Embryonic facial prominence (tissue), 1 donor: ENCODE results near the gene LRRC61.
"Not testable (repeated sequence)": the region's sequence is repeated elsewhere in the genome, so short reads cannot be mapped to it uniquely, and the experiment has no call there.

Experiments
- DNase-seq: peaks from one replicate; pipeline ENCODE4 v3.0.0-alpha.2; 2016; ENCODE audit errors: extremely low spot score

Gene LRRC61

DNA sequence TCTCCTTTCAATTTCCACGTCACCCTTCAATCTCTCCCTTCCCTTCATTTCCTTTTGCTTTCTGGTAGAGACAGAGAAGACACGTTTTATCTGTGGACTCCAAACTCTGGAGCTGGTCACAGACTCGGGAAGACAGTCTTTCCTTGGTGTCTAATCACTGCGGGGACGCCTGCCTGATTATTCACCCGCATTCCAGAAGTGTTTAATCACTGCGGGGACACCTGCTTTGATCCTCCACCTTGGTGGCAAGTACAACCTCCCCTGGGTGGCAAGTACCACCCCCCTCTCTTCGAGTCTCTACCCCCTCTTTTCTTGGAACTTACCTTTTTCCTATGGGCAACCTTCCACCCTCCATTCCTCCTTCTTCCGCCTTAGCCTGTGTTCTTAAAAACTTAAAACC, 15.3 kb upstream of the LRRC61 start:
- no peak for DNase-seq

DNA sequence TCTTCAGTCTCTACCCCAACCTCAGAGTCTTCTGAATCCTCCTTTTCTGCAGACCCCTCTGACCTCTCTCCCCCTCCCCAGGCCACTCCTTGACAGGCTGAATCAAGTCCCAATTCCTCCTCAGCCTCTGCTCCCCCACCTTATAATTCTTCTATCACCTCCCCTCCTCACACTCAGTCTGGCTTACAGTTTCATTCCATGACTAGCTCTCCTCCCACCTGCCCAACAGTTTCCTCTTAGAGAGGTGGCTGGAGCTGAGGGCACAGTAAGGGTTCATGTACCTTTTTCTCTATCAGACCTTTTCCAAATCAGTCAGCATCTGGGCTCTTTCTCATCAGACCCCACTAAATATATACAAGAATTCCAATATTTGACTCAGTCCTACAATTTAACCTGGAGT, 14.6 kb upstream of the LRRC61 start:
- no peak for DNase-seq

DNA sequence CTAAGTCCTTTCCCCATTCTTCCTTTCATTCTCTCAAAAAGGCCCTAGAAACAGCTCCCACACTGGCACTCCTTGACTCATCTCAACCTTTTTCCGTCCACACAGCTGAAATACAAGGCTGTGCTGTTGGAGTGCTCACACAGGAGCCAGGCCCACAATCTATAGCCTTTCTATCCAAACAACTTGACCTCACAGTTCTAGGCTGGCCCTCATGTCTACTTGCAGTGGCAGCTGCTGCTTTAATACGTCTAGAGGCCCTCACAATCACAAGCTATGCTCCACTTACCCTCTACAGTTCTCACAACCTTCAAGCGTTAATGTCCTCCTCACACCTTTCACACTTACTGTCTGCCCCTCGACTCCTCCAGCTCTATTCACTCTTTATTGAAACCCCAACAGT, 12.0 kb upstream of the LRRC61 start:
- DNase-seq = no peak

DNA sequence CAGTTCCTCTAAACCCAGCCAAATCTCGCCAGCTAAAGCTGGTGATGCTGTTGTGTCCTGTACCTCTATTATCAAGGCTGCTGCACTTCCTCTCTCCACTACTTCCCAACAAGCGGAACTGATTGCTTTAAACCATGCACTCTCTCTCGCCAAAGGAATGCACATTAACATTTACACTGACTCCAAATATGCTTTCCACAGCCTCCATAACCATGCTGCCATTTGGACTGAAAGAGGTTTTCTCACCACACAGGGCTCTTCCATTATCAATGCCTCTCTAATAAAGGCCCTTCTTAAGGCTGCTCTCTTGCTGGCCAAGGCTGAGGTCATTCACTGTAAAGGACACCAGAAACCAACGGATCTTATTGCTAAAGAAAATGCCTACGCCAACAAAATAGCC, 11.4 kb upstream of the LRRC61 start:
- no peak for DNase-seq

DNA sequence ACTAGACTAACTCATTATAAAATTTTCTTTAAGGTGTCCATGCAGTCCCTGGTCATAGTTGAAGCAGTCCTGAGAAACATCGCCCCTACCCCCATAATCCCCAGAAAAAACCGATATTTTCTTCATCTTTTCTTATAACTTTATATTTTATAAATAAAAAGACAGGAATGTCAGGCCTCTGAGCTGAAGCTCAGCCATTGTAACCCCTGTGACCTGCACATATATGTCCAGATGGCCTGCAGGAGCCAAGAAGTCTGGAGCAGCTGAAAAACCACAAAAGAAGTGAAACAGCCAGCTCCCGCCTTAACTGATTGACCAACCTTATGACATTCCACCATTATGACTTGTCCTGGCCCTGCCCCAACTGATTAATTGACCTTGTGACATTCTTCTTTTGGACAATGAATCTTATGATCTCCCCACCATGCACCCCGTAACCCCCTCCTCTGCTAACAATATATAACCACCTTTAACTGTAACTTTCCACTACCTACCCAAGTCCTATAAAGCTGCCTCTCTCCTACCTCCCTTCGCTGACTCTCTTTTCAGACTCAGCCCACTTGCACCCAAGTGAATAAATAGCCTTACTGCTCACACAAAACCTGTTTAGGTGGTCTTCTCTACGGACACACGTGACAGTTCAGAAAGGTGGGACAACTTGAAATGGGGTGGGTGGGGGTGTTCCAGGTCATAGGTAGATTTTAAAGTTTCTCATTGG, 10.3 kb upstream of the LRRC61 start:
- not testable (repeated sequence) for DNase-seq

DNA sequence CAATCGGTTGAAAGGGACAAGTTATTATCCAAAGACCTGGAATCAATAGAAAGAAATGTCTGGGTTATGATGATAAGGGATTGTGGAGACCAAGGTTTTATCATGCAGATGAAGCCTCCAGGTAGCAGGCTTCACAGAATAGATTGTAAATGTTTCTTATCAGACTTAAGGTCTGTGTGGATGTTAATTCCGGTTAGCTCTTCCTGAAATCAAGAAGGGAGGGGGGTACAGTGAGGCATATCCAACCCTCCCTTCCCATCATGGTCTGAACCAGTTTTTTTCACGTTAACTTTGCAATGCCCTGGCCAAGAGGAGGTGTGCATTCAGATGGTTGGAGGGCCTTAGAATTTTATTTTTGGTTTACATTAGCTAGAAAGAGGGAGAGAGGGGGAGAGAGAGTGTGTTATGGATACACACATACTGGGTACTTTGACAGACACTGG, 9.8 kb upstream of the LRRC61 start:
- no peak for DNase-seq

DNA sequence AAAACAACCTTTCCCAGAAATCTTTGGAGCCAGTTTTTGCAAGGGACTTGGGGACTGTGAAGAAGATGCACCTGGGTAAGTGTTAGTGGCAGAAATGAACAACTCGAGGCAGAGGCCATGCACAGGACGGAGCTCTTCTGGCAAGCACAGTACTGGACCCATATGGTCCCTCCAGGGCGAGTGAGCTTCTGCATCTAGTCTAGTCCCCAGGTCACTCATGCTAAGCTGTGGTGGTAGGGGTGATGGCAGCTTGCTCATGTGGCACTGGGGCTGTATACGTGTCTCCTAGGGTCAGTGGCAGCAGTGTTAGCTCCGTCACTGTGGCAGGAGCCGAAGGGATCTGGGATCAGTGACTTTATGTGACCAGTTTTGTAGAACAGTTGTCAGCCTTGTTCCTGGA, 9.3 kb upstream of the LRRC61 start:
- no peak for DNase-seq

DNA sequence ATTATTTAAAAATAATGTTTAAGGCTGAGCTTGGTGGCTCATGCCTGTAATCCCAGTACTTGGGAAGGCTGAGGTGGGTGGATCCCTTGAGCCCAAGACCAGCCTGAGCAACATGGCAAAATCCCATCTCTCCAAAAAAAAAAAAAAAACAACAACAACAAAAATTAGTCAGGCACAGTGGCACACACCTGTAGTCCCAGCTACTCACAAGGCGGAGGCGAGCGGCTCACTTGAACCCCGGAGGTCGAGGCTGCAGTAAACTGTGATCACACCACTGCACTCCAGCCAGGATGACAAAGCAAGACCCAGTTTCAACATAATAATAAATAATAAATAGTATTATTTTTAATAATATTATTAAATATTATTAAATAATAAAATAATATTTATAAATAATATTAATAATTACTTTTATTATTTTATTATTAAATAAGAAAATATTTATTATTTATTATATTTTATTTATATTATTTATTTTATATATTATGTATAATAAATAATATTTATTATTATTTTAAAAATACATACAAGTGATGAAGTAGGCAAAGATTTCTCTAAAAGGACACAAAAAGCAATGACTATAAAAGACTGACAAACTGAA, 8.4 kb upstream of the LRRC61 start:
- DNase-seq = no peak

DNA sequence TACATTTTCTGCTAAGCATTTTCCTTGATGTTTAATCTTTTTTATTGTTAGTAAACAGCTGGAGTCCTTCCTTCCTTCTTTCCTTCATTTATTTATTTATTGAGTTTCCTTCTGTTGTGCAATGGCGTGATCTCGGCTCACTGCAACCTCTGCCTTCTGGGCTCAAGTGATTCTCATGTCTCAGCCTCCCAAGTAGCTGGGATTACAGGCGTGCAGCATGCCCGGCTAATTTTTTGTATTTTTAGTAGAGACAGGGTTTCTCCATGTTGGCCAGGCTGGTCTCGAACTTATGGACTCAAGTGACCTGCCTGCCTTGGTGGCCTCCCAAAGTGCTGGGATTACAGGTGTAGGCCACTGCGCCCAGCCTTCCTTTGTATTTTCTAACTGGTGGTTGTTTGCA, 6.2 kb upstream of the LRRC61 start:
- DNase-seq = not testable (repeated sequence)

DNA sequence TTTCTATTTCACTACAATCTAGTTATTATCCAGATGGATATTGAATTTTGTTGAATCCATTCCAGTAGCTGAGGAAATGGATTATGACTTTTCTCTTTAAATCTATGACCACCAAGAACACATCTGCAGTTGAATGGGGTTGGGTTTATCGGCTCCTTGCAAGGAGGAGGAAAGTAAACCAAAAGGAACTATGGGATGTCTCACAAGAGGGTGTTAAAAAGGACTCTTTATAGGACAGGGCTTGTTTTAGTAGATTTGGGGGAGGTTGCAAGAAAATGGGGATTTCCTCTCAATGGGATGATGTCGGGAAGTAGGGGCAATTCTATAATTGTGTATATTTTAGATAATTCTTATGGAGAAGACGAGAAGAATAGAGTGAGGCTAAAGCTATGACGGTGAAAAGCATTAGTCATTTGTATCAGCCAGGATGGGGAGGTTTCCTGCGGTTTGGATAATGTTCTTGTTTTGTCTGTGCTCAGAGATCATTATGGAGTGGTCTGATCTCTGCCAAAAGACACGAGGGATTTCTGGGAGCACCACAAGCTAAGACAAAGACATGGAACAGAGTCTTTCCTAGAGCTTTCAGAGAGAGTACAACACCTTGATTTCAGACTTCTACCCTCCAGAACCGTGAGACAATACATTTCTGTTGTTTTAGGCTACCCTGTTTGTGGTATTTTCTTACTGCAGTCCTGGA, 5.3 kb upstream of the LRRC61 start:
- DNase-seq = no peak

DNA sequence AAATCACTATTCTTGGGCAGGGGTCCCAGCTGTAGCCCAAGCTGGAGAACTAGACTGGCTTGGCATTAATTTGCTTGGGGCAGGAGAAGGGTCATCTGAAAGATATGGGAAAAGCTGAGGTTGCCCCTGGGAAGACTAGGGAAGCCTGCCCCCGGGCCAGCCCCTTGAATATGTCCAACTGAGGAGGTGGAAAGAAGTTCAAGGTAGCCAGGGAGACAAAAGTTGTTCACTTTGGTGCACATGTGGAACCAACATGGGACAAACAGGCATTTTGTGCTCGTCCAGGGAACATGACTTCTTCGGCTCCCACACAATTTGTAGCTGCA, 1.4 kb upstream of the LRRC61 start:
- no peak for DNase-seq

DNA sequence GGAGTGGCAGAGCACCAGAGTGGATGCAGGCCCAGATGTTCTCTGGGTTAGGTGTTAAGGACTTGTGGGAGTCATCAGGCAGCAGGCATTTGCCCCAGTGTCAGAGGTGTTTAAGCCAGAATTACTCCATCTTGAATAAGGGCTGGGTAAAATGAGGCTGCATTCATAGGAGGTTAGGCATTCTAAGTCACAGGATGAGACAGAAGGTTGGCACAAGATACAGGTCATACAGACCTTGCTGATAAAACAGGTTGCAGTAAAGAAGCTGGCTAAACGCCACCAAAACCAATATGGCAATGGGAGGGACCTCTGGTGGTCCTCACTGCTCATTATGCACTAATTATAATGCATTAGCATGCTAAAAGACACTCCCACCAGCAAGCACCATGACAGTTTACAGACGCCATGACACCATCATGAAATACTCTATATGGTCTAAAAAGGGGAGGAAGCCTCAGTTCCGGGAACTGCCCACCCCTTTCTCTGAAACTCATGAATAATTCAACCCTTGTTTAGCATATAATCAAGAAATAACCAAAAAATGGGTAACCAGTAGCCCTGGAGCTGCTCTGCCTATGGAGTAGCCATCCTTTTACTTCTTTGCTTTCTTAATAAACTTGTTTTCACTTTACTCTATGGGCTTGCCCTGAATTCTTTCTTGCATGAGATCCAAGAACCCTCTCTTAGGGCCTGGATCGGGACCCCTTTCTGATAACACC, 882 bp upstream of the LRRC61 start:
- DNase-seq = no peak

DNA sequence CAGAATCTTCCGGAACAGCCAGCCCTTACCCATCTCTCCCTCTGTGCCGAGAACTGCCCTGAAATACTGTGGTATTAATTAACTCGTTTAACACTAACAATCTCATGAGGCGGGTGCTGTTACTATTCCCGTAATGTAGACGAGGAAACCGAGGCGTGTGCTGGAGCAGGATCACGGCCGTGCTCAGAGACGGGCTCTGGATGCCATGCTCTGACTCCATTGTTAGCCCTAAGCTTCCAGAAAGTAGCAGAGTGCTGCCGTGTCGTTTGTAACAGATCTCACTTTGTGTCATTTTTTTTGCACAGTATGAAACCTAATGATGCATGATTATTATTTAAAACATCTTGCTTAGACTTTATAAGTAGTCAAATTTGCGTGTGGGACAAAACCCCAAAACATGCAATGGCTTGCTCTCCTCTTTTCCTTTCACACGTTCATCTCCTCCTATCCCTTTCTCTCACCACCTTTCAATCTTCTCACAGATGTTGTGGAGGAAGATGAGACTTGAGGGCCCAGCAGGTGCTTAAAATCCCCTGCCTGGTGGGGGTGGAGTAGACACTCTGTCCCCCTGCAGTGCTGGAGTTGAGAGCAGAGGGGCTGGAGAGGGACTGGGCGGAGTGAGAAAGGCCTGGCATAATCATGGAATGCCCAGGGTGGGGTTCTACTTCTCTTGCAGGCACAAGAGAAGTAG, 672 bp downstream of the LRRC61 start:
- no peak for DNase-seq

DNA sequence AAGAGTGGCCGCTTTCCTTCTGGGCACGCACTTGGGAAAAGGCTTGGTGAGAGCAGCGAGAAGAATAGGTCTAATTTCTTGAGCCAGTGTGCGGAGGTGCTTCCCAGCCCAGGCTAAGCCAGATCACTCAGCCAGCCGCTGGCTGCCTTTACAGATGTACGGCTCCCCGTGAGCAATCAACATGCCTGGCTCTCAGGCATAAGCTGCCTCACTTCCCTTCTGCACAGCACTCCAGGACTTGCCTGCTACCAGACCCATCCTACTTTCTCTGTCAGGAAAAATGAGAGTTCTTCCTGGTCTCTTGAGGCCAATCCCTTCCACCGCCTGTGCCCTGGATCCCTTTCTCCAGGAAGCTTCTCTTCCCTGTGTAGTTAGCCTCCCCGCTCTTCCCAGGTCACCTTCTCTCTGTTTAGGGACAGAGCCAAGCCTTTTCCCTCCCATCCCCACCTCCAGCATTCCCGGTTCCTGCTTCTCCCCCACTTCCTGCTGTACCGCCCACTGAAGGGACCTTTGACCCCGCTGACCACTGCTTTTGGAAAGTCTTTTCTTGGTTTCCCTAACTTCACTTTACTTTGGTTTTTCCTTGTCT, 1.3 kb downstream of the LRRC61 start:
- DNase-seq = no peak

DNA sequence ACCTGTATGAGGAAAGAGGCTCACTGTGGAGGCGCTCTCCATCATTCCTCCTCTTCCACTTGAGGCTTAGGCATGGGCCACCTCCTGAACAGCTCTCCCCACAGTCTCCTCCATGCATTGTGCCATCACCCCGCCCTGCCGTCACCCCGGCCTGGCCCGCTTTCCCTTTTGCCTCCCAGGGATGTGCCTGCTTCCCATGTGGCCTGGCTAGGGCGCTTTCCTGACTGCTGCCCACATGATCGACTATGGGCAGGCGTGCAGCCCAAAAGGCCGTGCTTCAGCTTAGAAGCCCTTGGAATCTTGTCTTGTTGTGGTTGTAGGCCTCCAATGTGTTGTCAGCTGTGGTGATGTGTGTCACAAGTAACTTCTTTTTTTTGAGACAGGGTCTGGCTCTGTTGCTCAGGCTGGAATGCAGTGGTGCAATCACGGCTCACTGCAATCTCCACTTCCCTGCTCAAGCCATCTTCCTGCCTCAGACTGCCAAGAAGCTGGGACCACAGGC, 2.0 kb downstream of the LRRC61 start:
- DNase-seq = no peak

DNA sequence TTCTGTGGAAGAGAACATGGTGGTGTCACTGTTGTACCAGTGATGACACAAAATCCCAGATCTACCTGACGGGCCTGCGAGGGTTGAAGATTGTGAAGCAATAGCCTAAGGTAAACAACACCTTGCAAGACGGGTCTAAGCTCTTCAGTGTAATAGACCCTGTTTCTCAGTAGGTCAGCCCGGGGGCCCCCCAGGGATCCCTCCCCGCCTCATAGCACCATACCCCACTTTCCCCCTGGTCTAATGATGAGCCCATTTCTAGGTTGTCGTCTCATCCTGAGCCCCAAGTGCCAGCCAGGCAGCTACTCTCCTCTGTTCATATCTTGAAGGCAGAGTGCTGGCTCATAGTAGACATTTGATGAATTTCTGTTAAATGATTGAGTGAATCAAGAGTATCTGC, 2.7 kb downstream of the LRRC61 start:
- DNase-seq = no peak

DNA sequence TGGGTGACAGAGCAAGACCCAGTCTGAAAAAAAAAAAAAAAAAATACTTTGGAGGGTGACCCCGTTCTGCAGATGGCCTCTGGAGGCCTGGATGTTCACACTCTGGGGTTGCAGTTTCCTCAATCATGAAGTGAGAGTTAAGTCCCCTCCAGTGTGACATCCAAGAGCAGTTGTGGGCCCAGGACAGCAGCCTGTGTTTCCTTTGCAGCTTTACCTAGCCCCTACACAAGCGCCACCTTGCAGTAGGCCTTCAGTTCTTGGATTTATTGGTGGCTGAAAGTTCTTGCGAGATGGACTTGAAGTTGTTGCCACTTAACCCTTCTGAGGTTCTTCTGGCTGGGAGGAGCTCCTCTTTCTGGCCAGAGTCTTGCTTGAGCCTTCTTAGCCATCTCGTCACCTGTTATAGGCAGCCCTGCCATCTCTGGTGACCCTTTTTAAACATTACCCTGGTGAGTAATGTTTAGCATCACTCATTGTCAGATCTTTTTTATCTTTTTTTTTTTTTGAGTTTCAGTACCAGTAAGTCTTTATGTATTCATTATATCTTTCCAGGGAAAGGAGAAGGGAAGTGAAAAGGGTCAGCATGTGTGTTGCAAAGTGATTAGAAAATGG, 3.6 kb downstream of the LRRC61 start:
- no peak for DNase-seq

DNA sequence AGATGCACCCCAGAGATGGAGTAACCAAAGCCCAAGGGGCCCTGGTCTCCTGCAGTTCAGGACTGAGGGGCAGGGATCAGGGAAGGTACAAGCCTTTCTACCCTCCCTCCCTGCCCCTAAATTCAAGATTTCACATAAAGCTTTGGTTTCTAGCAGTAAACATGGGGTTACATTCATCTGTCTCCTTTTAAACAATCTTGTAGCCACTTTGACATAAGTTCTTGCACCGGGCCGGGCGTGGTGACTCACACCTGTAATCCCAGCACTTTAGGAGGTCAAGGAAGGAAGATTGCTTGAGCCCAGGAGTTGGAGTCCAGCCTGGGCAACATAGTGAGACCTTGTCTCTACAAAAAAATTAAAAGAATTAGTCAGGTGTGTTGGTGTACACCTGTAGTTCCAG, 4.2 kb downstream of the LRRC61 start:
- DNase-seq = no peak

DNA sequence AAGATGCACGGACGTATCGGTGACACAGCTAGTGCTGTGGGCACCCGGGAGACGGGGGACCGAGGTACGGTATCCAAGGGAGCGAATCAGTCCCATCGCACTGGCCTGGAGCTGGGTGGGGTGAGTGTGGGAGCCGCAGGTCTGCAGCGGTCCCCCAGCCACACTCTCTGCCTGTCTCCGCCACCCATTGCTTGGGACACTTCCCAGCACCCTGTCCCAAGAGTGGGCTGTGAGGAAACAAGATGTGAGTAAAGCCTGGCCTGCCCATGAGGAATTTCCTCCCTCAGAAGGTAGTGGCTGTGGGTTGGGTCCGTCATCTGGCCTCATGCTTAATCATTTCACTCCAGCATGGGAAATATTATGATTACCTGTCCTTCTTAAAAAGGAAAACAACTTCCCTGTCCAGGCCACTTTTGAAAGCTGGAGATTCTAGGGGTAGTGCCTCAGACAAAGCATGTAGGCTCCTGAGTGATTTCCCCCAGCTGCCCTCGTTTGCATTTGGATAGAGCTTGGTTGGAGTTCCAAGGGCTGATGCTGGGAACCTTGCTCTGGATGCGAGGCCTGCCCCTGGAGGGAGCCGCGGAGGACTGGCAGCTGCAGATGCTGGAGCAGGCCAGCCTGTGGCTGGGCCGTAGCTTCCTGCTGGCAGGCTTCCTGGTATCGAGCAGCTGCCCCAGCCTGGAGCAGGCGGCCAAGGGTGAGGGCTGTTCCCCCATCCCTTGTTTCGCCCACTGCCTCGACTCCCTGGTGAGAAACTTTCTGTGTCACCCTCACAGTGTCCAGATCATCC, 6.4 kb downstream of the LRRC61 start:
- DNase-seq = no peak

DNA sequence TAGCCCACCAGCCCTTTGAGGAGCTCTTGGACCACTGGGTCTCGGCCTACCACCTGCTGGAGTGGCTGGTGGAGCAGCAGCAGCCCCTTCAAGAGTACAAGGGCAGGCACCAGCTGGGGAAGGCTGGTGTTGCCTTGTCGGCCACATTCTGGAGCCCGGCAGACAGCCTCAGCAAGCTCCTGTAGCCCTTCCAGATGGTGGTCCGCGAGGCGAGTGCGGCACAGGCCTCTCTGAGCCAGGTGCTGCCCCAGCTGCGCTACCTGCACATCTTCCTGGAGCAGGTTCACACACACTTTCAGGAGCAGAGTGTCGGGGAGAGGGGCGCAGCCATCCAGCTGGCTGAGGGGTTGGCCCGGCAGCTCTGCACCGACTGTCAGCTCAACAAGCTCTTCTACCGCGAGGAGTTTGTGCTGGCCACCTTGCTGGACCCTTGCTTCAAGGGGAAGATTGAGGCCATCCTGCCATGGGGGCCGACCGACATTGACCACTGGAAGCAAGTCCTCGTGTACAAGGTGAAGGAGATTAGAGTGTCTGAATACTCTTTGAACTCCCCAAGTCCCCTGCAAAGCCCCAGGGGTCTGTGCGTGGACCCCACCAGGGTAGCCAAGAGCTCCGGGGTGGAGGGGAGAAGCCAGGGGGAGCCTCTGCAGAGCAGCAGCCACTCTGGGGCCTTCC, 7.2 kb downstream of the LRRC61 start:
- no peak for DNase-seq
